Measurements from ENCODE around the gene NAIF1. TPM values are rescaled to one million over a fixed set of nuclear protein-coding genes. Genes with fewer than 3 reads are reported as not detected.

The NAIF1 gene
- total and polyA plus RNA-seq, 12 donors: 3.2 to 7.2 (median 5.5) TPM

DNA sequence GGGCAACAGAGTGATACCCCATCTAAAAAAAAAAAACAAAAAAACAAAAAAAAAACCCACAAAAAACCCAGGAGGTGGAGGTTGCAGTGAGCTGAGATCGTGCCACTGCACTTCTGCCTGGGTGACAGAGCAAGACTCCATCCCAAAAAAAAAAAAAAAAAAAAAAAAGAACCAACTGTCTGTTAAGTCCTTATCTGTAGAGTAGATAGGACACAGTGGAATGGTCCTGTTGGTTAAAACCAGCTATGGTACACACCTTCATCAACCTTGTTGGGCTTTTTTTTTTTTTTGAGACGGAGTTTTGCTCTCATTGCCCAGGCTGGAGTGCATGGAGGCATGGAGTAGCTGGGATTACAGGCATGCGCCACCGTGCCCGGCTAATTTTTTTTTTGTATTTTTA lies 13.1 kb upstream of the NAIF1 start:
- Histone ChIP-seq H3K27me3 (no peaks in the 10 kb centered on the region), H3K9me3 (no peaks in the 10 kb centered on the region), H3K27ac (peak overlapping the region in 1 of 10 donors; percentile 34), H3K36me3 (peaks cover 0 to 5% (median 0%) of the 10 kb centered on the region in 9 donors), H3K4me1 (peaks cover 0 to 64% (median 29%) of the 10 kb centered on the region in 9 donors), H3K4me3 (no peak overlapping the region)
- ATAC-seq (no peak), DNase-seq (no peak)
- no peak for TF ChIP-seq CTCF (IDR thresholded peaks at IDR 0.05)
- intact Hi-C loops (cut with DNase I): no loop called here
- 95 to 99% methylated on average over 5 of the region's 5 CpGs for WGBS, 2 donors

DNA sequence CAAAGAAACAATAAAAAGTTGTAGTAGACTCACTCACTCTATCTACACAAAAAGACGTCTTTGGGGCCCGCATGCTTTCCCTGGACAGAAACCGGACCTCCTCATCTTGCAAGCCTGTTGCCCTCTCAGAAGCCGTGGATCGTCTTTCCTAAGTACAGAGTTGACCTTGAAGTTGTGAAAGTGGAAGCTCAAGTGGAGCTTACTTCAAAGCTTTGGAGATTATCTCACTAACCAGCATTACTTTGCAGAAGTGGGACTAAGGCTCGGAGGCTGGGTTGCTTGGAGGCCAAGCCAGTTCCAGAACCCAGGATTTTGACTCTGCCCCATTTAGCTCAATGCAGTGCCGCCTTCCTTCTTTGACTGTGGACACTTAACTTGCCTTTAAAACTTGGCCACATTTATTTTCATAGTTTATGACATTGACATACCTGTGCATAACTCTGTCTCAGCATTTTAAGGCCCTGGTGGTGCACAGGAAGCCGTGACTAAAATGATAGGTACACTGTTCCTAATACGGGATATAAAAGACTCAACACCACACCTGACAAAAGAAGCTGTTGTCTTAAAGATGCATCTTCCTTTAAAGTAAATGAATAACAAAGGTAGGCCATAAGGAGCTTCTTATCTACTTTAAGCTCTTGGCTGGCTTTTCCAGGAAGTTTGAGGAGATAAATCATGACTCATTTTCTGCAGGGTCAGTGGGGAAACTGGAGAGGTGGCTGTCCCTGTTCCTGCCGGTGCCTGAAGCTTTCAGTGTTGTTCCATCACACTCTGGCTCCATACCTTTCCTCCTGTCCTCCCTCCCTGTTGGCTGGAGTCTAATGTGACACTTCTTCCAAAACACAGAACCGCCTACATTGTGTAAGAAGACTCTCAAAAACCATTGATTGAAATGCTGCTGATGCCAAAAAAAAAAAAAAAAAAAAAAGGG lies 11.6 kb upstream of the NAIF1 start:
- TF ChIP-seq CTCF (IDR thresholded peaks at IDR 0.05): no peak
- peak in 1 of 8 donors; percentile 32 for ATAC-seq
- DNase-seq: no peak
- peaks cover 0 to 69% (median 30%) of the 10 kb centered on the region in 9 donors for H3K4me1 ChIP-seq
- WGBS, 2 donors: 61 to 64% methylated on average over 11 of the region's 11 CpGs
- H3K27me3 ChIP-seq: no peaks in the 10 kb centered on the region
- peaks cover 0 to 4% (median 0%) of the 10 kb centered on the region in 9 donors for H3K36me3 ChIP-seq
- H3K27ac ChIP-seq: peak overlapping the region in 1 of 10 donors; percentile 62
- intact Hi-C loops (cut with DNase I): no loop called here
- H3K4me3 ChIP-seq: no peak overlapping the region
- no peaks in the 10 kb centered on the region for H3K9me3 ChIP-seq

DNA sequence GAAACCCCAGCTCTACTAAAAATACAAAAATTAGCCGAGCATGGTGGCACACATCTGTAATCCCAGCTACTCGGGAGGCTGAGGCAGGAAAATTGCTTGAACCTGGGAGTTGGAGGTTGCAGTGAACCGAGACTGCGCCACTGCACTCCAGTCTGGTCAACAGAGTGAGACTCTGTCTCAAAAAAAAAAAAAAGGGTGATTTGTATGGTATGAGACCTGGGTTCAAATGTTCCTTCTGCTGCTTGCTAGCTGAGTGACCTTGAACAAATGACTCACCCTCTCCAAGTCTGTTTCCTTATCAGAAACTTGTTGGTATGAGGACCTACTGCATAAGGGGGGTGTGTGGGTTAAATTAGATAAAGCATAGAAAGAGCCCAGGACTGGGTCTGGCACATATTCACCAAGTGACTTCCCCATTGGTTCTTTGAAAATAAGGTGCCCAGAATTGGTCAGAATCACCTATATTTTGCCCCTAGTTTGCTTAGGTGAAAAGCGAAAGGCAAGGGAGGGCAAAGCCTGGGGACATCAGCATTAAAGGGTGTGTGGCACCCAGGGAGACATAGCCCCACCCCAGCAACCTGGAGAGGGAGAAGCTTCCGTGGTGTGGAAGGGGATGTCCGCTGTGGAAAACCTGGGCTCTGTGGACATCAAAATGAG lies 10.9 kb upstream of the NAIF1 start:
- no peaks in the 10 kb centered on the region for H3K9me3 ChIP-seq
- DNase-seq (no peak), ATAC-seq (no peak)
- no peak overlapping the region for H3K4me3 ChIP-seq
- peaks cover 5 to 75% (median 38%) of the 10 kb centered on the region in 9 donors for H3K4me1 ChIP-seq
- peak overlapping the region in 1 of 10 donors; percentile 62 for H3K27ac ChIP-seq
- H3K36me3 ChIP-seq: peaks cover 0 to 4% (median 0%) of the 10 kb centered on the region in 9 donors
- 96% methylated on average over 7 of the region's 7 CpGs for WGBS, 2 donors
- no peak for TF ChIP-seq CTCF (IDR thresholded peaks at IDR 0.05)
- H3K27me3 ChIP-seq: no peaks in the 10 kb centered on the region
- intact Hi-C loops (cut with DNase I): no loop called here

- TF ChIP-seq CTCF (IDR thresholded peaks at IDR 0.05): no peak
- no peak for DNase-seq
- no peak for ATAC-seq
- H3K27me3 ChIP-seq: no peaks in the 10 kb centered on the region
- peak overlapping the region; percentile 13 to 90 (median 72) for H3K27ac ChIP-seq
- 80 to 82% methylated on average over 7 of the region's 7 CpGs for WGBS, 2 donors
- H3K9me3 ChIP-seq: no peaks in the 10 kb centered on the region
- intact Hi-C loops (cut with DNase I): no loop called here
- H3K4me3 ChIP-seq: peak overlapping the region in 1 of 10 donors; percentile 26
- peaks cover 11 to 75% (median 44%) of the 10 kb centered on the region in 9 donors for H3K4me1 ChIP-seq
- no peaks in the 10 kb centered on the region for H3K36me3 ChIP-seq
Measured at GRCh38 chr9:128073253-128073886, 6.2 kb upstream of the NAIF1 start.

Data from heart right ventricle (tissue), 16 donors.